SK-MEL-5 (cell line): Measurements from ENCODE around the gene UNC5B. TPM values are rescaled to one million over a fixed set of nuclear protein-coding genes. Genes with fewer than 3 reads are reported as not detected.
"Not testable (repeated sequence)": the region's sequence is repeated elsewhere in the genome, so short reads cannot be mapped to it uniquely, and the experiment has no call there.

Experiments
- DNase-seq: peaks from one replicate; pipeline ENCODE4 v3.0.0-alpha.2; 2016; ENCODE audit warnings: low read depth, low spot score
- in situ Hi-C: cut with HindIII; loops from 2 replicates; pipeline ENCODE4 v1.10.0; 2016; ENCODE audit warnings: low sequenced_read_pairs, high pct_unique_total_duplicates, low pct_unique_long_range_greater_than_20kb
- total RNA-seq: library from RNA; depleted of rRNA; stranded (reverse); fragments of >200 nt; shearing (Covaris generic); gene quantifications from 2 replicates; pipeline ENCODE4 v1.2.3, GENCODE V29; 2014

Gene UNC5B
- total RNA-seq, 1 experiment from 2014 or later, result 0.82 TPM

GRCh38 chr10:71219236-71219917 is 7.0 kb downstream of the UNC5B start:
- DNase-seq, in situ Hi-C loops: not testable (repeated sequence)

GRCh38 chr10:71219918-71220688 is 7.7 kb downstream of the UNC5B start:
- in situ Hi-C loops, result no loop called here
- no peak for DNase-seq

GRCh38 chr10:71220689-71221540 is 8.5 kb downstream of the UNC5B start:
- in situ Hi-C loops, result no loop called here
- no peak for DNase-seq

GRCh38 chr10:71221586-71222202 is 9.3 kb downstream of the UNC5B start:
- in situ Hi-C loops, result no loop called here

DNA sequence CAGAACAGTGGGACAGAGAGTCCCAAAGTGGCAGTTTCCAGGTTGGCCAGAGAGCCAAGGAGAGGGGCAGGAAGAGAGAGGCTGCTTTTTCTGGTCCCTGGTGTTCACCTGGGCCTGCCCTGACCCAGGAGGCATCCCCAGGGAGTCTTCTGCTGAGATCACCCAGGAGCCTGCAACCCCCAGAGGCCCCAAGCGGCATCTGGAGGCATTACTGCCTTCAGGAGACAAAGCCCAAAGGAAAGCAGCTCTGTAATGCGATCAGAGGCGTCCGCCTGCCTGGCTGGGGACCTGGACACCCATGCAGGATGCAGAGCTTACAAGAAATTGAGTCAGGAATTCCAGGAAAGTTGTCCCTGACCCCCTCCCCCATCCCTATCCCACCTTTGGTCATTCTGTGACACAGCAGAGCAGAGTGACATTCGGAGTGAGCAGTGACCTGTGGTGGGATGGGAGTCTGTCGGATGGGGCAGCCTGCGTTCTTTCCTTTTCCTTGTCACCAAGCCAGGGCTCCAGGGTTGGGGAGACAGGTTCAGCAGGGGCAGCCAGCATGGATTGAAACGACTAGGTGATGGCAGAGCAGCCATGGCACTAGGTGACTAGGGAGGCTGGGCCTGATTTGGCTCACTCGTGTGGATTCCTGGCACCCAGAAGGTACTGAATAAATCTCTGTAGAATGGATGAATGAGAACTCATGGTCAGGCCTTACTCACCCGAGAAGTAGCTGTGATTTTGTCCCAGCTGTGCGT is 10.4 kb downstream of the UNC5B start:
- DNase-seq, result no peak
- in situ Hi-C loops, result no loop called here

More at GRCh38 chr10:71221586-71222202, 9.3 kb downstream of the UNC5B start:
- no peak for DNase-seq

- in situ Hi-C loops, result no loop called here
- no peak for DNase-seq
Measured at GRCh38 chr10:71223347-71224058, 11.1 kb downstream of the UNC5B start.

- in situ Hi-C loops, result no loop called here
- no peak for DNase-seq
Measured at GRCh38 chr10:71225291-71226058, 13.1 kb downstream of the UNC5B start.

GRCh38 chr10:71228875-71229675 is 16.7 kb downstream of the UNC5B start:
- in situ Hi-C loops, result no loop called here

DNA sequence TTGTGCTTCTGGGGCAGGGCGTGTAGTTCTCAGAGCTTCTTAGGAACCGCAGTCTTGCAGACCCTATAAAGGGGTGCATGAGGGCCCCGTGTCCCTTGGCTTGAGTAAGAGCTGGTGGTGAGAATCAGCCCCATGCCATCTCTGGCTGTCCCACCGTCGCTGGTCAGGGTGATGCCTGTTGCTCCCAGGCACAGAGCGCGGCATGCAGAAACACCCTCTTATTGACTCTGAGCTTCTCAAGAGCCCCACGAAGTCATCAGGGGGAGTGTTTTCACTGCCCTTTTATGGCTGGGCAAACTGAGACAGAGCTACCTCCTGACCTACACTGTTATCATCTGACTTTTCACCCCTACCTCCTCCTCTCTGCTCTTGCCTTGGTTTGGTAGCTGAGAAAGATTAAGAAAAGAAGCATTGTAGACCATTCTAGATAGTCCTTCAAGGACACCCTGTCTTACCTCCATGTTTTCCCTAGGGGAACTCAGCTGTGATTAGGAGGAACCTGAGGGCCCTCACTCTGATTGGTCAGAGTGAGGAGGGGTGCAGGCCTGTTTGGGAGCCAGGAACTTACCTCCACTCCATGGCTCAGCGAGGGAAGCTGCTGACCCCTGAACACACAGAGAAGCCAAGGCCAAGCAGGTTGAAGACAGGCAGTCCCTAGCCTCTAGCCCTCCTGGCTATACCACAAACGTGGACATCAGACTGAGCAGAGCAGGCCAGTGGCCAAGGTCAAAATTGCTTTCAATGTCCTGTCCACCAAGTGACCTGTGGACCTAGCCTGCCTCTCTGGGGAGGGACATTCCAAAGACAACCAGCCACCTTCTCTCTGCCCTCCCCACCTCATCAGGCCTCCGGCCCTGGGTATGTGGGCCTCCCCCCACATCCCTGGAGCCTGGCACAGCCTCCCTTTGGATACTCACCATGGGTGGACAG is 17.6 kb downstream of the UNC5B start:
- no peak for DNase-seq
- in situ Hi-C loops, result no loop called here

More at GRCh38 chr10:71228875-71229675, 16.7 kb downstream of the UNC5B start:
- no peak for DNase-seq

DNA sequence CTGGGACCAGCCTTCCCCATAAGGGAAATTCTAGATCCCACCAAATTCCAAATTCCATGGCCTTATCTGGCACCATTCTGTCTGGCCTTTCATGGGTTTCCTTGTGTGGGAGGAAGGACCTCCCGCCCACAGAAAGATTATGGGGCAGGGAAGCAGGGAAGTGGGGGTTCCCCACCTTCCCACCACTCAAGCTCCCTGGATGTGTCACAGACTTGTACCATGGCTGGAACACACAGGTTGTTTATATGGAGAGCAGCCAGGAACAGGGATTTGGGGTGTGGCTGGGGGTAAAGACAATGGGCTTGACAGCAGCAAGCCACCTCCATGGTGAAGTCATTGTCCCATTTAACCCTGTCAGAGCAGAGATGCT is 18.3 kb downstream of the UNC5B start:
- in situ Hi-C loops, result no loop called here
- DNase-seq, result no peak

DNA sequence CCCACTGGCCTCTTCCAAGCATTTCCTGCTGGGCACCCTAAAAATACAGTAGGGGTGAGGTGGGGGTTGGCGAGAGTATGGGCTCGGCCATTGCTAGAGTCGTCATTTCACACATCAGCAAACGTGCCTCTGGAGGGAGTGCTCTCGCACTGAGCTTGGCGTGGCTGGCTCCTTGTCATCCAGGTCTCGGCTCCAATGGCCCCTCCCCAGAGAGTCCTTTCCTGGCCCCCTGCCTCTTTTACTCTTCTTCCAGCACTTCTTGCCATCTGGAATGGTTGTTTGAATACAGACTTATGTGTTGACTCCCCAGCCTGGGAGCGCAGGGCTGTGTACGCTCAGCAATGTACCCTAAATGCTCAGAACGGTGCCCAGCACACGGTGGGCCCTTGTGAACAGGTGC is 18.8 kb downstream of the UNC5B start:
- in situ Hi-C loops, result no loop called here
- no peak for DNase-seq

- in situ Hi-C loops, result no loop called here
- DNase-seq, result no peak
Measured at GRCh38 chr10:71232089-71232998, 20.0 kb downstream of the UNC5B start.

- no peak for DNase-seq
- in situ Hi-C loops, result no loop called here
Measured at GRCh38 chr10:71233482-71233892, 21.1 kb downstream of the UNC5B start.
